CMK (cell line): ENCODE data around the gene FAM3C.

Experiments
- DNase-seq: peaks from one replicate; pipeline ENCODE4 v3.0.0-alpha.2; 2010; ENCODE audit warnings: low read depth

FAM3C gene

DNA sequence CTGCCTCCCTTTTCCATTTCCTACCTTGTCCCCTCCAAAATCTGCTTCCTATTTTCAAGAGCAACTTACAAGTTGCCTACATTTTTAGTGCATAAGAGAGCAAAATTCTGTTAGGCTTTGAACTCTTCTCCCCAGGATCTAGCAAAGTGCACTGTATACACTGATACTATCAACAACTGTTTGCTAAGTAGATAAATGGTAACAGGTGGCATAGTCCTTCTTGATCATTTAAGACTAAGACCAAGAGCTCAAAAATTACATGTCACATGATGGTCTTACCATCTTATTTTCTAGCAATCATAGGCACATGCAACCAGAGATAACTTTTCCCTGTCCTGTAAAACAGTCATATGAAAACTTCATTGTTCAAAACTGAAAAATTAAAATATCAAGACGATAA is 16.2 kb downstream of the FAM3C start:
- no peak for DNase-seq

DNA sequence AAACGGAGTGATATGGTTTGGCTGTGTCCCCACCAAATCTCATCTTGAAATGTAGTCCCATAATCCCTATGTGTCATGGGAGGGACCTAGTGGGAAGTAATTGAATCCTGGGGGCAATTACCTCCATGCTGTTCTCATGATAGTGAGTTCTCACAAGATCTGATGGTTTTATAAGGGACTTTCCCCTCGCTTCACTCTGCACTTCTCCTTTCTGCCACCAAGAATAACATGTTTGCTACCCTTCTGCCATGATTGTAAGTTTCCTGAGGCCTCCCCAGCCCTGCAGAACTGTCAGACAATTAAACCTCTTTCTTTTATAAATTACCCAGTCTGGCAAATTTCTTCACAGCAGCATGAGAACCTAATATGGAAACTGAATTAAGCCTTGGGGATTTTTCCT is 19.1 kb downstream of the FAM3C start:
- DNase-seq, result no peak

DNA sequence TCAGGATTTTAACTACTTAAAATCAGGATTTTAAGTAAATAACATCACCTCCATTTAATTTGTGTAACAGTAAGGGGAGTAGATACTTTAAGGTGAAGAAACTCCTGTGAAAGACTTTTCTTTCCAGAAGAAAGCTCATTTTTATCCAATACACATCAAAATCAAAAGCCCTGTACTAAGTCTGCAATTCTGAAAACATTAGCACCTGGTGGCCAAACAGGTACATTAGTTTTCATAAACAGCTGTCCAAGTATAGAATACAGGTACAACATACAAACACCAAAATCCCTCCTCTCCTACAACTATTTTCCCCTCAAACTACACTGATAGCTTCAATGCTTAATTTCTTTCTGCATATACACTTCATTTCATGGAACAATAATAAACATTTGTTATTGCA is 22.9 kb downstream of the FAM3C start:
- DNase-seq, result no peak

DNA sequence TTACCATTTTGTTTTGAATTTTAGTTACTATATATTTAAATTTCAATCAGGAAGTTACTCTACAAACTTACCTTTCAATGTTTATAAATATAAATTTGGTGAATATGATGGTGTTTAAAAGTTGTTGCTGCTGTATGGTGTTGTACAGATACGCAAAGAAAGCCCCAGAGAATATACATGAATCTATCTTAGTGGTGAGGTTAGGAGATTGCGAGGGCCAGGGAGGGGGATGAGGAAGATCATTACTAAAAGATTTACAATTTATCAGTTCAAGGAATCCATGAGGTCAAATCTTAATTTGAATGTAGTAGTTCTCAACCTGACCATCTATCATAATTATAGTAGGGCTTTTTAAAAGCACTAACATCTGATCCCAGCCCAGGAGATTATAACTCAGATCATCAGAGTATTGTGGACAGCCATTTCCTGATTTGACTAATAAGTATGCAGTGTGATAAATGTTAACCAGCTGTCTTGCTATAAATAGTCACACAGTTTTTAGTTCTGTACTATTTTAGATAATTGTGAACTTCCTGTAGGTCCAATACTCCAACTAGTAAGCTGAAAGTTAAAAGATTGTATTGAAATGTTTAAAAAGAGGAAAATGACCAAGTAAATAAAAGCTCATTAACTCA is 23.6 kb downstream of the FAM3C start:
- no peak for DNase-seq

DNA sequence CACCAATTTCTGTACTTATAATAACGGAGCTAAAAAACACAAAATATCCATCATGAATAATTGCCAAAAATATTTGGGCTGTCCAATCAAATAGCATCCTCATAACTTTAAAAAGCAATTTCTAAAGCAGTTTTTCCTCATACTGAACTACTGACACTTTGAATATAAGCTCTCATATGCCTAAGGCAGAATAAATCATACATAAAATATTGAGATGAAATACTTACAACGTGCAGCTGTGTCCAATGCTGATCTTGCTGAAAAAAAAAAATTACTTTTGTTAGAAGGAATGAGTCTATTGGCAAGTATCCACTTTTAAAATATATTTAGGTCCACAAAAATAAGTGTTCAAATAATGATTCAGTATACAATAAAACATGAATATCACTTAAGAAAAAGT is 24.2 kb downstream of the FAM3C start:
- no peak for DNase-seq

DNA sequence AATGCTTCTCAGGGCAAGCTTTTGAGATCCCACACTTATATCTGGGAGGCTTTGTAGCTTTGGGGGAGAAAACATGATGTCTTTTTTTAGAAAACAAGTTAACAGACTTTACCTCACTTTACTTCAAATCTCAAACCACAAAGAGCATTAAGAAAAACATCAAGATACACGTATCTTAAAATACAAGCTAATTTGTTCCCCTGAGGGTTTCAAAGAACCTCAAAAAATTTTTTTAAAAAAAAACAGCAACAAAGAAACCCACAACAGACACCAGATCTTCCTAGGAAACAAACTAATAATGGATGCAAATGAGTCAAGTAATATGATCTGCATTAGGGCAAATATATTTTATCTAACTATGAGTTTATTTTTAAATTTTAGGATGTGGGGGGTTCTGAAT is 24.7 kb downstream of the FAM3C start:
- no peak for DNase-seq

DNA sequence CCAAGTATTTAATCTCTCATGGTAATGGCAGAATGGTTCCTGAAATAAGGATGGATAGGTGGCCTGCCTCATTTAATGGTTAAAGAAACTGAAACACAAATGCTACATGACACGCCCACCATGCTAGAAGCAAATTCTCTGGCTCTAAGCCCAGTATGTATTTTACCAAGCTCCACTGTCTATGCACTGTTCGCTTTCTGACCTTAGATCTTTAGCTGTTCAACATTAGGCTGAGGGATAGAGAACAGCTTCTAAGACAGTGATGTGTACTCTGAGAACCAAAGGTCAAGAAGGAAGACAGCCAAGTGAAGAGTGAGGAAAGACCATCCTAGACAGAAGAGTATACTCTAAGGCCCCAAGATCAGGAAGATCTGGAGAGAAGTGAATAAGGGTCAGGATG is 26.6 kb downstream of the FAM3C start:
- no peak for DNase-seq

DNA sequence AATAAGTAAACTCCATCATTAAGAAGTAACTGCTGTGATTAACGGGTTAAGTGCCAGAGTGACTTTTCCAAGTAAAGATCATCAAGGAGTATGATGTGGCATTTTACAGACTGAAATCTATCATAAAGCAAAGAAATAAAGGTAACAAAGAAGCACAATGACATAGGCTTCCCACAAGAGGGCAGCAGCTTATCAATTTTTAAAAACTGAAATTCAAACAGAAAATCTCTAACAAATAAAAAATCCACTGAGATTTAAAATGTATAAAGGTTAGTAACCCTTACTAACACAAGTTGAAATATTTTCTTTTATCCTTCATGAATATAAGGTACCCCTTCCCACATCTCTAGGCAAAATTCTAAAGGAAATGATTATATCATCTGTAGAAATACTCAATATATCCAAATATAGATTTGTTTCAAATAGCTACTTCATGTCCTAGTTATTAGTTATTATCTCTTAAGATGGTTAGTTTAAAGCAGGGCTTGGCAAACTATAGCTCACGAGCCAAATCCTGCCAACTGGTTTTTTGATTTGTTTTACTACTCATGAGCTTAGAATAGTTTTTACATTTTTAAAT is 29.2 kb downstream of the FAM3C start:
- no peak for DNase-seq

DNA sequence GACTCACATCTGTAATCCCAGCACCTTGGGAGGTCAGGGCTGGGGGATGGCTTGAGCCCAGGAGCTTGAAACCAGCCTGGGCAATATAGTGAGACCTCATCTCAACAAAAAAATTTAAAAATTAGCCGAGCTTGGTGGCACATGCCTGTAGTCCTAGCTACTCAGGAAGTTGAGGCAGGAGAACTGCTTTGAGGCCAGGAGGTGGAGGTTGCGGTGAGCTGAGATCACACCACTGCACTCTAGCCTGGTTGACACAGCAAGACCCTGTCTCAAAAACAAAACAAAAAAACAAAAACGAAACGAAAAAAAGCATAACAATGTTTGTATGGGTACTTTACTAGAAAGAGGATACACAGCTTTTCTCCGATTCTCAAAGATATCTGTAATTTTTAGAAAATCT is 35.5 kb downstream of the FAM3C start:
- DNase-seq, result no peak

DNA sequence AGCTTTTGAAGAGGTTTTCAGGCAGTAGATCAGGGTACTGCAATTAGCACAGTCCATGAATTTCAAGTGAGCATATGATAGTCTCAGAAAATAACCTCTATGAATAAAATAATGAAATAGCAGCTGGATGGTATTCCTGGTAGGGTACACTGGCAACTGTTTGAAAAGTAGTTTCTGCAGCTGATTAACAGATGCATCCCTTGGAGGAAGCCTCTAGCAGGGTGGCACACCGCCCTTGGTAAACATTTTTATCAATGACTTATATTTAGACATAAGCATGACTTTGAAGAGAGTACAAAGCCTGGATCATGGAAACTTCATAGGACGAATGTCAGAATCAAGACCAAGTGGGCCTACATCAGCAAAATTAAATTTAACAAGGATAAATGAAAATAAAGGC is 40.5 kb downstream of the FAM3C start:
- DNase-seq, result no peak

DNA sequence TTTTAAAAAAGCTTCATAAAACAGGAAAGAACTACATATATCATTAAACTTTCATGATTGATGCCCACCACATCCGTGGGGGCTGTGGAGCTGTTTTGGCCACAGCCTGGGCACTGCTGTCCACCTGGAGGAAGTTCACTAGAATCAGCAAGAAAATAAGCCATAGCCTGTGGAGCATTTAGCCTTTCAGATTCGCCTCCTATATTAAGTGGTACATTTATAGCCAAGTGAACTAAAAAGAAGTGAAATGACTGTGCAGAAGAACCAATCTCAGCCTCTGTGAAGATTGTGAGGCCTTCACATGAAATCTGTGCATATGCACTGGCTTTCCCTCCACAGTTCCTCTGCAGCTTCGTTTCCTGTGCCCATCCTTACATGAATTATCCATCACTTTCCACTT is 43.8 kb downstream of the FAM3C start:
- no peak for DNase-seq

DNA sequence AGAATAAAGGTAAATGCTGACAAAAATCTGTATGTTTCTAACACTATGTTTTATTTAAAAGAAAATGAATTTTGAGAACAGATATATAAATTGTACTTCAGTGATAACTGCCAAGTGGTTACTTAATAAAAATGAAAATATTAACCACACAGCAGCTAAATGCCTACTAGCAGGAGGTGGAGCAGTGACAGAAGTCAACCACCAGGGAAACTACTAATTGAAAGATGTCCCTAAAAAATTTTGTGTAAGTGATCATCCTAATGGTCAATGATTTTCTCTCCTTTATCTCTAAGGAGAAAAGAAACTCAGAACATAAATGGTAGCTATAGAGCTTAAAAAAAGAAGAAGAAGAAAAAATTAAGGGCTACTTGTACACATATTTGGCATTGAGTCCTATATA is 44.4 kb downstream of the FAM3C start:
- DNase-seq, result no peak

DNA sequence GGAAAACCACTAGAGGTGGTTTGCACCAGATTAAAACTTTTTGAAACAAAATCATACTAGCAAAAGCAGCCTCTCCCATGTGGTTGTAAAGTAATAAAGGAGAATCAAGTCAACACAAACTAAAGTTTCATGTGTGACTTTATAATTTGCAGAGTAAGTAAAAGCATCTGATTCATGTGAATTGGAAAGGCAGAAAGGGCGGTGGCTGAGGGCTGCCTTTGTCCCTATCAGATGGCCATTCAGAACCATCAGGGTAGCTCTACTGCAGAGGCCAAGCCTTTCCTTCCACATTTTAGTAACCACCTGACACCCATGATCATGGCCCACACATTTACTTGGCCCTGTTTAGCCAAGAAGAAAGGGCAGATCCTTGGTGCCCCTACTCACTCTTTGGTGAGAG is 51.6 kb downstream of the FAM3C start:
- DNase-seq, result no peak

DNA sequence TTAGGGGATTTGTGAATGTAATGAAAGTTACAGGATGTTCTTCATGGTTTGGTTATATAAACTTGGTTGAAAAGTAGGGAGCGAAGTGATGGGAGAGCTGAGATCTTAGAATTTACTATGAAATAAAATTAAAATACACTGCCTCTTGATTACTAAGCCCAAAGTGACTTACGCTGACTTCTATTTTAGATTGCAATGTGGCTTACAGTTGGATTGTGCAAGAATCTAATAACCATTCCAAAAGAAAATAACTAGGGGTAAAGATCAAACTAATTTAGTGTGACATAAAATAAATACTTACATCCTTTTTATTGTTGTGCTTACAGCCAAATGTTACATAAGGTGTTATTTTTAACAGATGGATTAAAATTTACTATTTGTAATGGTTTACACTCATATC is 52.0 kb downstream of the FAM3C start:
- DNase-seq, result no peak

DNA sequence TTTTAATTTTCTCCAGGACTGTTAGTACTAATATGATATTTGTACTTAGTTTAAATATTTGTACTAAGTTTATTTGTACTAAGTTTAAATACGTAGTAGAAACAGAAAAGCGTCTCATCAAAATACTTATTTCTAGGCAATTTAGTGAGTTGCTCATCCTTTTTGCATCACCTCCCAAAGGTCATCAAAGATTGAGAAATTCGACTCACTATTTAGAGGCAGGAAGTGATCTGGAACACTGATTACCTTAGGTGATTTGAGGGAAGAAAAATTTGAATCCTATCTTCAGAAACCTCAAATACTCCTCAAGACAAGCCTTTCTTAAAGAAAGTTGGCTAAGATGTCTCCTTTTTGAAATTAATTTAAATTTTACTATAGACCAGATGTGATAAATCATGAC is 52.8 kb downstream of the FAM3C start:
- DNase-seq, result no peak

DNA sequence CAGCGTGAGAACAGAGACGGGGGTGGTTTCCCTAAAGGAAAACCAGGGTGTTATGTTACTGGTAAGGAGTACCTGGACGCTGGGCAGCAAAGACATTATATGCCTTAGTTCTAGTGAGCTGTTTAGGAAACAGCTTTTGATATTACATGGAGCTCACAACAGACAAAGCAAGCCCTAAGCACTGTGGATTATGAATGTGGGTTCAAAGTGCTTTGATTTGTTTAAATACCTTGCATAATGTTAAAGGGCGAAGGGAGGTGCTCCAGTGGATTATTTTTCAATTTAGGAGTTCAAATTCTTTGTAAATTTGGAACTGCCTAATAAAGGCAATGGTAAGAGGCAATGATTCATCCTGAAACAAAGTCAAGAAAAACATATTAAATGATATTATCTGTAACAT is 53.5 kb downstream of the FAM3C start:
- DNase-seq, result no peak

DNA sequence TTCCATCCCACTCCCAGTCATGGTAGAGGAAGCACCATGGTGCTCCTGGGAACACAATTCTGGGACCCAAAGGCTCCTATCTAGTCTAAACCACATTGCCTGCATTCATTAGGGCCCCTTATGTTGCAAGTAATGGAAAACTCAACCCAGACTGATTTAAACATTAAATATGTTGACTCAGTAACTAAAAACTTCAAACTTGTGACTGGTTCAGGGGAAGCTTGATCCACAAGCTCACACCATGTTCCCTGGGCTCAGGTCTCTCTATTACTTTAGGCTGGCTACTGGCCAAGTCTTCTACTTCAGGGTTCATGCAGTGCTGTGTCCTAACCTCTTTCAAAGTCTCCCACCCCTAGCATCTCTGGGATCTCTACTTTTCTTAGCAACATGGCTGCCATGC is 54.2 kb downstream of the FAM3C start:
- DNase-seq, result no peak

DNA sequence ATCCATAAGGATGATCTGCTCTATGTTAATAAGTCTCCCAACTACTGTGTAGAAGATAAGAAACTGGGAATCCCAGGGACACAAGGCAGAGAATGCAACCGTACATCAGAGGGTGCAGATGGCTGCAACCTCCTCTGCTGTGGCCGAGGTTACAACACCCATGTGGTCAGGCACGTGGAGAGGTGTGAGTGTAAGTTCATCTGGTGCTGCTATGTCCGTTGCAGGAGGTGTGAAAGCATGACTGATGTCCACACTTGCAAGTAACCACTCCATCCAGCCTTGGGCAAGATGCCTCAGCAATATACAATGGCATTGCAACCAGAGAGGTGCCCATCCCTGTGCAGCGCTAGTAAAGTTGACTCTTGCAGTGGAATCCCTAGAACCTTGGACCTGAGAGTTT is 57.0 kb downstream of the FAM3C start:
- no peak for DNase-seq

DNA sequence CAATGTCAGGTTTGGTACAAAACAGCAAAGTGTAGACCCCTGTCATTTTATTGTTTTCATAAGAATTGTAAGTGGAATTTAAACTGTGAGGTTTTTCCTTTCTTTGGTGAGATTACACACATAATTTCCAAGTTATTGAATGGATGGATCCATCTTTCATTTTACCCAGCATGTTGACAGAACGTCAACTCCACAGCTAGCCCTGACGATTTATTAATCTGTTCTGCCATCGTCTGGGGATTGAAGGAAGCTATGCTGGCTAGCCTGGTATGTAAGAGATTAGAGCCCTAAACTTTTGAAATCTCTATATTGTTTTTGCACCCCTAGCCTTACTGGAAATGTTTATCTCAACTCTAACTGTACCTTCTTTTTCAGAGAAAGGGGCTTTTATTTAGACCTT is 58.7 kb downstream of the FAM3C start:
- no peak for DNase-seq

DNA sequence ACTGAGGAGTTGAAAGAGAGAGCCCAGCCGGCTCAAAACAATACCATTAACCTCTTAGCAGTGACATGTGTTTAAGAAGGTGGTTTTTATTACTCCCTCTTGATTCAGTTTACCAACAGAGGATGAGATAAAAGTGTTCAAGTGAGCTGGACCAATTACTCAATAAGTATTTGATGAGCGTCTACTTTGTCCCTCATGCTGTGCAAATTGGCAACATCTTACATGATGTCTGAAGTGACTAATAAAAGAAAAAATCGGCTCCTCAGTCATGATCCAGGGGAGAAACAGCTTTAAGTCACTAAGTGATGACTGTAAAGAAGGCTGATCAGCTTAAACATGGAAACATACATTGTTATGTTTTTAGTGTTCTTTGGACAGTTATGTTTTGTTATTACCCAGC is 59.5 kb downstream of the FAM3C start:
- DNase-seq, result no peak

DNA sequence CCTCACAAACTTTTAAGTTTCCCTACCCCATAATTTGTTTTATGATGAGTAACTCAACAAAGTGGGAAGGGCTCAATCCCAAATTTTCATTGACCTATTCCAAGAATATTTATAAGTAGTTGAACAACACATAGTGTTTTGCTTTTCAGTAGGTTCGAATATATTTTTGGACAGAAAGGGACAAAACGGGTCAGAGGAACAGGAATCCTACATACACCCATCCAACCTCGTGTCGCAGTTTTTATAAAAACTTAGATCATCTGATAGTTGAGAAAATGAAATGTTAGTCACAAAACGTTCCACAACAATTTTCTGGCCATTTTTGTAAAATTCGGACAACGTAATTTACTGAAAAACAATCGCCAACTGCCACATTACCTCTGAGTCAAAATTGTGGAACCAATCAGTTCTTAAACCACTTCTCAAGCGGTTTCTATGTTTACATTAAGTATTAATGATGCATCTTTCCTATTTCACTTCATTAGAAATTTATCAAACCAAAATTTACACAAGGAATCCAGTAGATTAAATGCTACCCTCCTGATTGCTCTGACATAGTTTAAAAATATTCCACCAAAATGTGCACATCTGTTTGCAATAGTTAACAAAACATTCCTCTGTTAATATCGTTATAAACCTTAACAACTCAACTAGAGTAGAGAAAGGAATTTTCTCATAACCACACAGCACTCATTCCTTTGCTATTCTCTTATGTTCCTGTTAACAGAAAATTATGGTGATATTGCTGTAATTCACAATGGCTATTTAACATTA is 61.0 kb downstream of the FAM3C start:
- no peak for DNase-seq

DNA sequence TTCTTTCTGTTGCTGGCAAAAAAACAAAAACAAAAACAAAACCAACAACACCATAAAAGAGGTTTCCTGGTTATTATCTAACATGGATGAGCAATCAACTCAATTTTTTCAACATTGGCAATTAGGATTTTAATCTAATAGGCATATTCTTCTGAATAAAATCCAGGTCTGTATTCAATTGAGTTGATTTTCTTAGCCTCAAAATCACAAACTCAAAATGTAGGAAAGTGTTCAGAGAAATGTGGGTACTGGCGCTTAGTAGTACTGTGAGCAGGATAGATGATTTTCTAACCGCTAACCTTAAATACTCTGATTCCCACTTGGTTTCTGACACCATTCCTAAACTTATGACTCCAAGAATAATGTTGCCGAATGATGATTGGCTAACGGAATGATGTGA is 61.7 kb downstream of the FAM3C start:
- DNase-seq, result no peak

DNA sequence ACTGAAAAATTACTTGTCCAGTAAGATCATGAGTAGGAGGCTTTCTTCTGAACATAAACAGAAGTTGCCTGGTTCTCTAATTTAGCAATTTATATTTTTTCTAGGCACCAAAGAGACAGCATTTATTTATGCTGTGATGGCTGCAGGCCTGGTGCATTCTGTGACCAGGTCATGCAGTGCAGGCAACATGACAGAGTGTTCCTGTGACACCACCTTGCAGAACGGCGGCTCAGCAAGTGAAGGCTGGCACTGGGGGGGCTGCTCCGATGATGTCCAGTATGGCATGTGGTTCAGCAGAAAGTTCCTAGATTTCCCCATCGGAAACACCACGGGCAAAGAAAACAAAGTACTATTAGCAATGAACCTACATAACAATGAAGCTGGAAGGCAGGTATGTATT is 64.5 kb downstream of the FAM3C start:
- no peak for DNase-seq

DNA sequence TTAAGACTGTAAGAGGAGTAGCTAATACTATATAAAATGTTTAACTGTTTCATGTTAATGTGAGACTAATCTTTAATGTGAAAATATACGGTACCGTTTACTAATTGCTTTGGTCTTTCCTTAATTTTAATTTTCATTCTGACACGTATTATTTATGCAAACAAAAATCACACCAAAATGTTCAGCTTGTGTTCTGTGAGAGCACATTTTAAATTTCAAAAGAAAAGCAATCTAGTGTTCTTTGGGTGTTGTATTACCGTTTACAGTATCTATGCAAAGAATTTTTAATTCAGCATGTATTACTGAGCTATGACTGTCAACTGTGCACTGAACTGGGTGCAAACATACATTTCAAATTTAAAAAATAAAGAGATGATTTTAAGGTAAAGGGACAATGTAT is 65.1 kb downstream of the FAM3C start:
- no peak for DNase-seq
